GM11168 (cell line): ENCODE results near the gene CIITA.

Source experiments
- in situ Hi-C: fragments of 300-500 bp; cut with MboI; formaldehyde crosslinking; loops from one replicate; pipeline ENCODE4 v1.12.0; 2022; ENCODE audit warnings: low sequenced_read_pairs; ENCODE audit not compliant: unreplicated experiment

The CIITA gene

GRCh38 chr16:10944249-10945064, 67.5 kb downstream of the CIITA start, which contains the start of gene CLEC16A:
Gene CLEC16A (plus strand): TSS chr16:10944564. CDS start chr16:10944718, 154 bp downstream.
- in situ Hi-C loops, result no loop called here

DNA sequence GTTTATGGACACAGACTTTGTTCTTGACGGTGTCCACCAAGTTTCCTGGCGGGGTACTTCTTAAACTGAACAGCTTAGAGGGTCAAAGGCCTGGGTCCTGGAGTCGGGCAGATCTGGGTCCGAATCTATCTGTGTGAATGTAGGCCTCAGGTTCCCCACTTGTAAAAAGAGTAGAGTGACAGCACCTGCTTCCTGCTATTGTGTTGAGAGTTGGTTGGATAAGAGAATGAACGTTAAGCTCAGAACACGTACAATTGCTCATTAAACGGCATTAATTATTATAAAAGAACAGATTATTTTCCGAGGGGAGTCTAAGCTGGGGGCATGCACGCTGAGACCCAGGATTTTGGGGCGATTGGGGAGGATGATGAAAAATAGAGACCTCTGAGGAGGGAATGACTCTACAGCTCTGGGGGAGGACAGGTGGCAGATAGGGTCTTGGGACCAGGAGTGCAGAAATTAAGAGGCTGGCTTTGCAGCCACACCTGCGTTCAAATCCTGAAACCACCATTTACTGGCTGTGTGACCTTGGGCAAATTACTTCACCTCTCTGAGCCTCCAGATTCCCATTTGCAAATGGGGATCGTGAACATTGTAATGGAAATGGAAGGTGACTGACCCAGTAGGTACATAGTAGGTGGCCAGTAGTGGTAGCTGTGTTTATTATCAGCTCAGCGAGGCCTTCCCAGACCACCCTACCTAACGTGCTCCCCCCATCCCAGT, 68.2 kb downstream of the CIITA start:
- in situ Hi-C loops, result no loop called here

DNA sequence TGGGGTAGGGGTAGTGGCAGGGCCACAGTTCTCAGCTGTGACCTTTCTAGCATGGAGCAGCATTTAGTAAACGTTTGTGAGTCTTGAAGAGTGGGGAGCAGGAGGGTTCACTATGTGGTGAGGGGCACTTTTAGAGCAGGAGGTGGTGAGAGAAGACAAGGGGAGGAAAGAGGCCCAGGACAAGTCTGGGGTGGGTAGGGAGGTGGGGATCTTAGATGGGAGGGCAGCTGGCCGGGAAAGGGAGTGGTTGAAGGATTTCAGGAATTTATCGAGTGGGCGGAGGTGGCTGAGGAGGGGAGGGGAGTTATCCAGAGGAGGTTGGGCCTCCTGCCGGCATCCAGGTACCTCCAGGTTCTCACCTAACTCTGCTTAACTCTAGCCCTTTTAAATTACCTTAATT, 69.3 kb downstream of the CIITA start:
- in situ Hi-C loops, result no loop called here

GRCh38 chr16:10947211-10947787, 70.3 kb downstream of the CIITA start:
- in situ Hi-C loops, result no loop called here

- in situ Hi-C loops, result no loop called here
These were observed 72.5 kb downstream of the CIITA start for GRCh38 chr16:10949424-10949970.

DNA sequence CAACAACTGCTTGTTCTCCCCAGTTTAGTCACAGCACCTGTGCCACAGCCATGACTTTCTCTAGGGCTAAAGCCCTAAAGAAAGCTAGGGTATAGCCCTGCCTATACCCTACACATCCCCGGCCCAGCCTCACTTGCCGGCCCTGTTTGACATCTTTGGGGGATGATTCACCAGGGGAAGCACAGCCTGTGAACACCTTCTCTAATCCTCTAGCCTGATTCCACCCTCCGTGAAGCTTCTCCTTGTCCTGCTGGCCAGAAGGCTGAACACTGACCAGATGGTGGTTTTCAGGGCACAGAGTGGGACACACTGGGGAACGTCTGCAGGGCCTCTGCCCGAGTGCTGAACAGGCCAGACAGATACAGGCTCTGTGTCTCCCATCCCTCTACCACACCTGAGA, 73.4 kb downstream of the CIITA start:
- in situ Hi-C loops, result loop anchor here (25.0 kb wide), 1 partner anchor 687 kb away; no protein-coding TSS in a partner anchor

DNA sequence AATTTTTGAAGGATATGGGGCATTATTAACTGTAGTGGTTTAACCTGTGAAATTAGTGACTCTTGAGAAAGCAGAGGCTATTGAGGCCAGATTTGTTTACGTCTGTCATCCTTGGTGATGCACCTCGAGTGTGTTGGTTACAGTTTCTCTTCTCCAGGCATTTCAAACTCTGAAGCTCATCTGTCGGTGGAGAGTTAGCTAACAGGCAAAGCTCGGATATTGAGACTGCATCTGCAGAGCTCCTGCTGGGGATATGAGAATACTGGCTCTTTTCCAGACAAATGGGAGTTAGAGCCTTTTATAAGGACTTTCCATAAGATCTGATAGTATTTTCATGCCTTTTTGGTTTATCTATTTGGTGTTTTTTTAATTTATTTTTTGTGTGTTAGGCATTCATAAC, 74.0 kb downstream of the CIITA start:
- in situ Hi-C loops, result loop anchor here (25.0 kb wide), 1 partner anchor 686 kb away; no protein-coding TSS in a partner anchor

GRCh38 chr16:10954903-10955302, 77.9 kb downstream of the CIITA start:
- in situ Hi-C loops, result loop anchor here (25.0 kb wide), 1 partner anchor 682 kb away; no protein-coding TSS in a partner anchor

GRCh38 chr16:10957771-10958482, 80.9 kb downstream of the CIITA start:
- in situ Hi-C loops, result loop anchor here (25.0 kb wide), 1 partner anchor 679 kb away; no protein-coding TSS in a partner anchor

DNA sequence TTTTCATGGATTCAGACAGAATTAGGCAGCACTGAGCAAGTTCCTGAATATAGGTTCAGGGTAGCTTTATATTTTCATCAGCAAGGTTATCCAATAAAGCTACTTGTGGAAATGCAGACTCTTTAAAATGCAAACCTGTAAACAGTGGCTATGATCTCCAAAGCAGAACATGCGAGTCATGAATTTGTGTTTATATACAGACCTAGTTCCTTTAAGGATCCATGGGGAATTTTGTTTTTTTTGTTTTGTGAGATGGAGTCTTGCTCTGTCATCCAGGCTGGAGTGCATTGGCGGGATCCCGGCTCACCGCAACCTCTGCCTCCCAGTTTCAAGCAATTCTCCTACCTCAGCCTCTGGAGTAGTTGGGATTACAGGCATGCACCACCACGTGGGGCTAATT, 82.2 kb downstream of the CIITA start:
- in situ Hi-C loops, result loop anchor here (25.0 kb wide), 1 partner anchor 678 kb away; no protein-coding TSS in a partner anchor

DNA sequence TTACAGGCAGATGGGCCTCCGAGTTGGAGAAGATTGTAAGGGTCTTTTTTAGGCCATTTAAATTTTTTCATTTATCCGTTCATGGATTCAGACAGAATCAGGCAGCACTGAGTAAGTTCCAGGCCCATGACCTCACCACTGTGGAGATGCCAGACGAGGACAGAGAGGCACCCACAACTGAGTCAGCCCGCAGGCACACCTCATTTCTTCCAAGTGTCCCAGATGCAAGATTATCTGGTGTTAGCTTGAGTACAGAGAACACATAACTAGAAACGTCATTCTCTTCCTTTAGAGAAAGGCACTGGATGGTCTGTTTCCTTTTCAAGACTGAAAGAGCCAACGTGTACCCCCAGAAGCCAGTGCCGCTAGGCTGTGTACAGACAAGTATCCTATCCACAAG, 84.2 kb downstream of the CIITA start:
- in situ Hi-C loops, result loop anchor here (25.0 kb wide), 1 partner anchor 676 kb away; no protein-coding TSS in a partner anchor

DNA sequence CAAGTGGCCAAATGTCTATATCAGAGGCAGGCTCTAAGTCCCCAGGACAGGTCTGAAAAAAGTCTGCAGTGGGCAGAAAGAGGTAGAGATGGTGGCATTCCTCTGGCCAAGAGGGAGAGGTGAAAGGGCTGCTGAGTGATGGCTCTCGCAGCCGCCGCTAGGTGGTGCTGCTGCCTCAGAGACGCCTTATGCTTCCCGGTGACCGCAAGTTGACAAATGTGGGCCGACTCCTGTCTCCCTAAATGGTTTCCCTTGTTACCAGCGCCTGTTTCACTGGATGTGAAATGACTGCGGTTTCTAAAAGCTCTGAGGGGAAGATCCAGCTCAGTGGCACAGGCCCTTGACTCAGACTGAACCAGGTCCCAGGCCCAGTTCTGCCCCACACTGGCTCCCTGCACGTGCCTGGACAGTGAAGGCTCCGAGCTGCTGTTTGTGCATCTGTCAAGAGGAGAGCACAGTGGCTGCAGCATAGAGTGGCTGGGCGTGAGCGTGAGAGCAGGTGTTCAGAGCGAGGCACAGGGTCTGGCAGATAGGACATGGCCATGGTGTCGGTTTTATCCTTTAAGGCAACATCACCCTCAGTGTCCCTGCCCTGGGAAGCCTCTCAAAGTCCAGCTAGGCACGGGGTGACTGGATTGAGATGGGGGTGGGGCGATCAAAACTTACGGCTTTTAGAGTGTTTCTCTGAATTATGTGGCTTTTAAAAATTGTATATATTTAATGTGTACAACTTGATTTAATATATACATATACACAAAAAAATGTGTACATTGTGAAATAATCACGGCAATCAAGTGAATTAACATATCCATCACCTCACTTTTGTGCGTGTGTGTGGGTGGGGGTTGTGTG, 87.3 kb downstream of the CIITA start:
- in situ Hi-C loops, result loop anchor here (25.0 kb wide), 1 partner anchor 673 kb away; no protein-coding TSS in a partner anchor

DNA sequence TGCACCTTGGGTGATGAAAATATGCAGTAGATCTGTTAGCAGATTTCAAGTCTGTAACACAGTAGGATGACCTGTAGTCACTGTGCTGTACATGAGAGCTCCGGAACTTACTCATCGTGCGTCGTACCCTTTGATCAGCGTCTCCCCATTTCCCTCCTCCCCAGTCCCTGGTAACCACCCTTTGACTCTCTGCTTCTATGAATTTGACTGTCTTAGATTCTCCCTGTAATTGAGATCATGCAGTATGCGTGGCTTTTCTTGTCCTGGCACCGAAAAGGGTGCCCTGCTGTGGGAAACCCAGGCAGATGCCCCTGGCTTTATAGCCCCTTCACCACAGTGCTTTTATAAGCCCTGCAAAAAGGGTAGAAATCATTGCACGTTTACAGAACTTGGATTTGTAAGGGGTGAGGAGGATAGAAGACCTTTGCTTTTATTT, 87.9 kb downstream of the CIITA start:
- in situ Hi-C loops, result loop anchor here (5.0 to 25.0 kb wide), 2 partner anchors 282 to 672 kb away; no protein-coding TSS in a partner anchor

GRCh38 chr16:10965440-10966061, 88.5 kb downstream of the CIITA start:
- in situ Hi-C loops, result loop anchor here (5.0 to 25.0 kb wide), 2 partner anchors 282 to 672 kb away; no protein-coding TSS in a partner anchor

DNA sequence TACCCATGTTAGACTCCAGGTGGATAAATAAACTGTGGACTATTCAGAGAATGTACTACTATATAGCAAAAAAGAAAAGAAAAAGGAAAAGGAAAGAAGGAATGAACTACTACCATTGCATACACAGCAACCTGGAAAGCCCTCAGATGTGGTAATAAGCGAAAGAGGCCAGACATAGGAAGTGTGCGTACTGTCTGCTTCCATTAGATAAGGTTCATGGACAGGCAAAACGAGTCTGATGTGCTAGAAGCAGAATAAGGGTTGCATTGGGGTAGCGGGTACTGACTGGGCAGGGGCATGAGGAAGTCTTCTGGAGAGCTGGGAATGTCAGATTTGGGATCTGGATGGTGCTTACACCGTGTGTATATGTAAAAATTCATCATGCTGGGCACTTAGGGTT, 89.1 kb downstream of the CIITA start:
- in situ Hi-C loops, result loop anchor here (5.0 to 25.0 kb wide), 2 partner anchors 281 to 671 kb away; no protein-coding TSS in a partner anchor

DNA sequence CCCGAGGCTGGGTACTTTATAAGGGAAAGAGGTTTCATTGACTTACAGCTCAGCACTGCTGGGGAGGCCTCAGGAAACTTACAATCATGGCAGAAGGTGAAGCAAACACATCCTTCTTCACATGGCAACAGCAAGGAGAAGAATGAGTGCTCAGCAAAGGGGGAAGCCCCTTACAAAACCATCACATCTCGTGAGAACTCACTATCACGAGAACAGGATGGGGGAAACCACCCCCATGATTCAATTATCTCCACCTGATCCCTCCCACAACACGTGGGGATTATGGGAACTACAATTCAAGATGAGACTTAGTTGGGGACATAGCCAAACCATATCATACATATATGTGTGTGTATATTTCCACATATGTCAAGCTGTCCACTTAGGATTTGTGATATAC, 89.6 kb downstream of the CIITA start:
- in situ Hi-C loops, result loop anchor here (5.0 to 25.0 kb wide), 2 partner anchors 281 to 671 kb away; no protein-coding TSS in a partner anchor

DNA sequence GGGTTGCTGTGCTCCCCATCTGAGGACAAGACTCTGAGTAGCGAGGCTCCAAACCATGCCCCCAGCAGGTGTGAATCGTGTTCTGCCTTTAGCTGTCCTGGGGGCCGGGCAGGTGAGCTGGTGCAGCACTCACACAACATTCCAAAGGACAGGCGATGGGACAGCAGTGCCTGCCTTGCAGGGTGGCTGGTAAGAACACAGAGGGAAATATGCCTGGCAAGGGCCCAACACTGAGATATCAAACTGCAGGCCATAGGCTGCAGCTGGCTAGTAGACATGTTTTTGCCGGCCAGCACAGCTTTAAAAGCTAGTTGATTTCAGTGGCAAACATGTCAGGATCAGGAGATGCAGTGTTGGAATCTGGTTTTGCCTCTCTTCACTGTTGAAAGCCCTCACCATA, 91.0 kb downstream of the CIITA start:
- in situ Hi-C loops, result loop anchor here (5.0 to 25.0 kb wide), 2 partner anchors 279 to 669 kb away; no protein-coding TSS in a partner anchor

DNA sequence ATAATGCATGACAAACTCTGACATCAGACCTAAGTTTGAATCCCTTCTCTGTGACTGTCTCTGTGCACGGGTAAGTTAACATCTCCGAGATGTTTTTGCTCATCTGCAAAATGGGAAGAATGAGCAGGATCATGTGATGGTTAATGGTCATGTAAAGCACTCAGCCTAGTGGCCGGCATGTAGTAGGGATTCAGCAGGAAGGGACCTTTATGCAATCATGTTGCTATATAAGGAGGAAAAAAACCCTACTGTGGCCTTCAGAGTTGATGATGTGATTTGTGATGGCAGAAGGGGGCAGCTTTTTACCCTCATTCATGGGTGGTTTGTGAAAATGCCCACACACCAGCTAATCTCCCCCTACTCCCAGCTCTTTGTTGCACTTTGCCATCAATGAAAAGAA, 91.5 kb downstream of the CIITA start:
- in situ Hi-C loops, result loop anchor here (5.0 to 25.0 kb wide), 2 partner anchors 279 to 669 kb away; no protein-coding TSS in a partner anchor
